MM.1S (cell line): Measurements from ENCODE around the gene SLC24A3.

Experiments used
- DNase-seq: peaks from one replicate; pipeline ENCODE4 v3.0.0-alpha.2; 2015
- H2AFZ ChIP-seq: fragments of 300-600 bp; sonication (generic); 2 replicates; pipeline ENCODE4 v1.6.0; 2016; ENCODE audit warnings: antibody characterized with exemption, low read length
- H3F3A ChIP-seq: fragments of 300-600 bp; sonication (generic); 2 replicates; pipeline ENCODE4 v1.6.1; 2016; ENCODE audit warnings: mild to moderate bottlenecking, antibody characterized with exemption, low read length, moderate library complexity, mixed read lengths; ENCODE audit not compliant: insufficient read depth
- H3K27ac ChIP-seq: fragments of 300-600 bp; sonication (generic); 2 replicates; pipeline ENCODE4 v1.5.1; 2016; ENCODE audit warnings: mild to moderate bottlenecking, low read length
- H3K27me3 ChIP-seq: fragments of 300-600 bp; sonication (generic); replicated peaks from 2 replicates; pipeline ENCODE4 v1.6.0; 2016; ENCODE audit warnings: low read length; ENCODE audit not compliant: insufficient read depth
- H3K36me3 ChIP-seq: fragments of 300-600 bp; sonication (generic); replicated peaks from 2 replicates; pipeline ENCODE4 v1.6.1; 2016; ENCODE audit warnings: mild to moderate bottlenecking, low read length, mixed read lengths; ENCODE audit not compliant: insufficient read depth
- H3K4me1 ChIP-seq: fragments of 300-600 bp; sonication (generic); 2 replicates; pipeline ENCODE4 v1.6.1; 2016; ENCODE audit warnings: low read length, mixed read lengths
- H3K4me2 ChIP-seq: fragments of 300-600 bp; sonication (generic); 2 replicates; pipeline ENCODE4 v1.6.0; 2016; ENCODE audit warnings: low read depth, low read length
- H3K4me3 ChIP-seq: fragments of 300-600 bp; sonication (generic); 2 replicates; pipeline ENCODE4 v1.5.1; 2016; ENCODE audit warnings: low read length, mixed read lengths
- H3K79me2 ChIP-seq: fragments of 300-600 bp; sonication (generic); 2 replicates; pipeline ENCODE4 v1.6.1; 2016; ENCODE audit warnings: mixed run types, low read length, mixed read lengths
- H3K9ac ChIP-seq: fragments of 300-600 bp; sonication (generic); 2 replicates; pipeline ENCODE4 v1.6.1; 2016; ENCODE audit warnings: low read length, mixed read lengths
- H3K9me2 ChIP-seq: fragments of 300-600 bp; sonication (generic); replicated peaks from 2 replicates; pipeline ENCODE4 v1.6.1; 2016; ENCODE audit warnings: mild to moderate bottlenecking, low read length, mixed read lengths; ENCODE audit not compliant: insufficient read depth
- H3K9me3 ChIP-seq: fragments of 300-600 bp; sonication (generic); replicated peaks from 2 replicates; pipeline ENCODE4 v1.6.1; 2016; ENCODE audit warnings: mild to moderate bottlenecking, low read length, mixed read lengths; ENCODE audit not compliant: insufficient read depth
- H4K20me1 ChIP-seq: fragments of 300-600 bp; sonication (generic); 2 replicates; pipeline ENCODE4 v1.6.1; 2016; ENCODE audit warnings: mild to moderate bottlenecking, low read length, moderate library complexity, mixed read lengths; ENCODE audit not compliant: insufficient read depth
- CTCF ChIP-seq: fragments of 300-600 bp; sonication (generic); IDR thresholded peaks from 2 replicates; pipeline ENCODE4 v1.5.1; 2016; ENCODE audit warnings: antibody characterized with exemption, low read length, mixed read lengths
- EZH2 ChIP-seq: fragments of 300-600 bp; sonication (generic); optimal IDR thresholded peaks from 2 replicates; pipeline ENCODE3; 2017; ENCODE audit warnings: low read depth, mild to moderate bottlenecking, antibody characterized with exemption, low read length, mixed read lengths
- EZH2phosphoT487 ChIP-seq: fragments of 300-600 bp; sonication (generic); IDR thresholded peaks from 2 replicates; pipeline ENCODE4 v1.6.1; 2018; ENCODE audit warnings: antibody characterized with exemption, low read length

Gene SLC24A3

GRCh38 chr20:19621072-19621471 lies 408.6 kb downstream of the SLC24A3 start:
- Histone ChIP-seq H3K27me3 (no peaks in the 10 kb centered on the region), H3K9ac (no peak overlapping the region), H3K9me3 (no peaks in the 10 kb centered on the region), H3K4me1 (no peaks in the 10 kb centered on the region), H3K9me2 (no peaks in the 10 kb centered on the region), H3K79me2 (no peaks in the 10 kb centered on the region), H2AFZ (no peak overlapping the region), H3K36me3 (no peaks in the 10 kb centered on the region), H4K20me1 (no peaks in the 10 kb centered on the region), H3F3A (no peaks in the 10 kb centered on the region), H3K27ac (no peak overlapping the region), H3K4me2 (no peak overlapping the region), H3K4me3 (no peak overlapping the region)
- no peak for DNase-seq
- TF ChIP-seq EZH2phosphoT487 = no peak
- TF ChIP-seq EZH2 = no peak
- TF ChIP-seq CTCF = no peak

GRCh38 chr20:19624221-19624965 lies 412.0 kb downstream of the SLC24A3 start:
- TF ChIP-seq EZH2phosphoT487 (no peak), CTCF (no peak), EZH2 (no peak)
- Histone ChIP-seq H3K9me3 (no peaks in the 10 kb centered on the region), H3F3A (no peaks in the 10 kb centered on the region), H3K4me2 (no peak overlapping the region), H2AFZ (no peak overlapping the region), H3K4me1 (no peaks in the 10 kb centered on the region), H3K9me2 (no peaks in the 10 kb centered on the region), H3K27ac (no peak overlapping the region), H3K4me3 (no peak overlapping the region), H4K20me1 (no peaks in the 10 kb centered on the region), H3K27me3 (no peaks in the 10 kb centered on the region), H3K36me3 (no peaks in the 10 kb centered on the region), H3K9ac (no peak overlapping the region), H3K79me2 (no peaks in the 10 kb centered on the region)
- DNase-seq = no peak

GRCh38 chr20:19625426-19625825 lies 413.0 kb downstream of the SLC24A3 start:
- H3K79me2 ChIP-seq = no peaks in the 10 kb centered on the region
- no peaks in the 10 kb centered on the region for H3K4me1 ChIP-seq
- H3K36me3 ChIP-seq = no peaks in the 10 kb centered on the region
- no peaks in the 10 kb centered on the region for H4K20me1 ChIP-seq
- no peak for DNase-seq
- no peaks in the 10 kb centered on the region for H3K9me2 ChIP-seq
- H3K9ac ChIP-seq = no peak overlapping the region
- TF ChIP-seq EZH2phosphoT487 (no peak), CTCF (no peak), EZH2 (no peak)
- no peaks in the 10 kb centered on the region for H3K27me3 ChIP-seq
- H2AFZ ChIP-seq = no peak overlapping the region
- no peak overlapping the region for H3K4me2 ChIP-seq
- H3K4me3 ChIP-seq = no peak overlapping the region
- no peak overlapping the region for H3K27ac ChIP-seq
- no peaks in the 10 kb centered on the region for H3F3A ChIP-seq
- H3K9me3 ChIP-seq = no peaks in the 10 kb centered on the region
